Hepatocyte (in vitro differentiated cells): Measurements from ENCODE around the gene RXRA. TPM values are rescaled to one million over a fixed set of nuclear protein-coding genes. Genes with fewer than 3 reads are reported as not detected.

ENCODE experiments used
- DNase-seq: peaks from one replicate; pipeline ENCODE4 v3.0.0-alpha.2; 2016; ENCODE audit warnings: low spot score
- H2AFZ ChIP-seq: fragments of 200-600 bp; sonication (generic); 2 replicates; pipeline ENCODE4 v1.6.0; 2016; ENCODE audit warnings: antibody characterized with exemption, mild to moderate bottlenecking
- H3K27ac ChIP-seq: fragments of 200-600 bp; sonication (generic); 2 replicates; pipeline ENCODE4 v1.5.1; 2016; ENCODE audit warnings: mild to moderate bottlenecking
- H3K27me3 ChIP-seq: fragments of 200-600 bp; sonication (generic); 2 replicates; pipeline ENCODE4 v1.6.1; 2016
- H3K36me3 ChIP-seq: fragments of 200-600 bp; sonication (generic); replicated peaks from 2 replicates; pipeline ENCODE4 v1.5.1; 2016; ENCODE audit warnings: low read depth; ENCODE audit not compliant: insufficient read depth
- H3K4me1 ChIP-seq: fragments of 200-600 bp; sonication (generic); 2 replicates; pipeline ENCODE4 v1.5.1; 2016; ENCODE audit warnings: mild to moderate bottlenecking, moderate library complexity; ENCODE audit not compliant: insufficient read depth
- H3K4me2 ChIP-seq: fragments of 200-600 bp; sonication (generic); 2 replicates; pipeline ENCODE4 v1.6.0; 2016
- H3K4me3 ChIP-seq: fragments of 200-600 bp; sonication (generic); 2 replicates; pipeline ENCODE4 v1.5.1; 2016; ENCODE audit warnings: mild to moderate bottlenecking
- H3K79me2 ChIP-seq: fragments of 200-600 bp; sonication (generic); 2 replicates; pipeline ENCODE4 v1.6.0; 2017; ENCODE audit warnings: mild to moderate bottlenecking
- H3K9me2 ChIP-seq: fragments of 200-600 bp; sonication (generic); replicated peaks from 2 replicates; pipeline ENCODE4 v1.6.0; 2017; ENCODE audit warnings: mild to moderate bottlenecking; ENCODE audit not compliant: insufficient read depth
- H3K9me3 ChIP-seq: fragments of 200-600 bp; sonication (generic); 2 replicates; pipeline ENCODE4 v1.5.1; 2016; ENCODE audit warnings: low read depth, mild to moderate bottlenecking
- H4K20me1 ChIP-seq: fragments of 200-600 bp; sonication (generic); 2 replicates; pipeline ENCODE4 v1.6.0; 2016; ENCODE audit warnings: mild to moderate bottlenecking; ENCODE audit not compliant: insufficient read depth, poor library complexity, severe bottlenecking
- CTCF ChIP-seq: fragments of 200-600 bp; sonication (generic); IDR thresholded peaks from 2 replicates; pipeline ENCODE4 v1.5.1; 2016; ENCODE audit warnings: antibody characterized with exemption, mild to moderate bottlenecking; ENCODE audit not compliant: poor library complexity
- EZH2 ChIP-seq: fragments of 200-600 bp; sonication (generic); IDR thresholded peaks from 2 replicates; pipeline ENCODE4 v1.6.1; 2016; ENCODE audit warnings: antibody characterized with exemption, mild to moderate bottlenecking, borderline replicate concordance
- EZH2phosphoT487 ChIP-seq: fragments of 200-600 bp; sonication (generic); IDR thresholded peaks from one replicate; pipeline ENCODE4 v1.6.1; 2018; ENCODE audit warnings: antibody characterized with exemption, mild to moderate bottlenecking, low read depth, moderate library complexity; ENCODE audit not compliant: unreplicated experiment, severe bottlenecking
- WGBS: methylation state at CpG from one replicate; pipeline ENCODE4 v1.1.6; 2016; ENCODE audit warnings: low lambda C conversion rate; ENCODE audit errors: missing lambda C conversion rate; 5-methylcytosine and 5-hydroxymethylcytosine counted together
- polyA plus RNA-seq: library from polyadenylated mRNA; unstranded; fragments of >200 nt; fragmentation: Nextera tagmentation; extraction: Ambion mirVana; gene quantifications from 2 replicates; pipeline ENCODE4 v1.2.1, GENCODE V29; 2016
- total RNA-seq: library from RNA; depleted of rRNA; stranded (reverse); fragments of >200 nt; gene quantifications from 2 replicates; pipeline ENCODE4 v1.2.3, GENCODE V29; 2014

RXRA gene
- total and polyA plus RNA-seq, 2 experiments from 2014 or later: 35.9 to 41.6 TPM

DNA sequence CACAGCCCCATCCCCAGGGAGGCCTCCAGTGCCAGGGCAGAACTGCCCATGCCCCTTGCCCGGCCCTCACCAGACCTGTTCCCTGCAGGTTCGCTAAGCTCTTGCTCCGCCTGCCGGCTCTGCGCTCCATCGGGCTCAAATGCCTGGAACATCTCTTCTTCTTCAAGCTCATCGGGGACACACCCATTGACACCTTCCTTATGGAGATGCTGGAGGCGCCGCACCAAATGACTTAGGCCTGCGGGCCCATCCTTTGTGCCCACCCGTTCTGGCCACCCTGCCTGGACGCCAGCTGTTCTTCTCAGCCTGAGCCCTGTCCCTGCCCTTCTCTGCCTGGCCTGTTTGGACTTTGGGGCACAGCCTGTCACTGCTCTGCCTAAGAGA, 110.1 kb downstream of the RXRA start:
- peak overlapping the region; percentile 87 for H3K27ac ChIP-seq
- peaks cover 4% of the 10 kb centered on the region for H3K79me2 ChIP-seq
- H3K4me2 ChIP-seq: no peak overlapping the region
- H3K9me3 ChIP-seq: no peaks in the 10 kb centered on the region
- H4K20me1 ChIP-seq: no peaks in the 10 kb centered on the region
- TF ChIP-seq EZH2phosphoT487: no peak
- no peak for TF ChIP-seq EZH2
- TF ChIP-seq CTCF: no peak
- H3K4me1 ChIP-seq: peaks cover 52% of the 10 kb centered on the region
- H3K27me3 ChIP-seq: no peaks in the 10 kb centered on the region
- no peaks in the 10 kb centered on the region for H3K36me3 ChIP-seq
- no peak for DNase-seq
- WGBS: 91% methylated on average over 12 of the region's 12 CpGs
- H3K4me3 ChIP-seq: no peak overlapping the region
- no peaks in the 10 kb centered on the region for H3K9me2 ChIP-seq
- no peak overlapping the region for H2AFZ ChIP-seq

GRCh38 chr9:134436911-134437310, 110.7 kb downstream of the RXRA start:
- Histone ChIP-seq H3K79me2 (peaks cover 4% of the 10 kb centered on the region), H3K4me2 (peak overlapping the region; percentile 37), H3K9me3 (no peaks in the 10 kb centered on the region), H2AFZ (no peak overlapping the region), H3K9me2 (no peaks in the 10 kb centered on the region), H4K20me1 (no peaks in the 10 kb centered on the region), H3K4me3 (no peak overlapping the region), H3K4me1 (peaks cover 55% of the 10 kb centered on the region), H3K27ac (peak overlapping the region; percentile 87), H3K27me3 (no peaks in the 10 kb centered on the region), H3K36me3 (no peaks in the 10 kb centered on the region)
- no peak for DNase-seq
- 82% methylated on average over 13 of the region's 13 CpGs for WGBS
- TF ChIP-seq EZH2: no peak
- TF ChIP-seq EZH2phosphoT487: no peak
- TF ChIP-seq CTCF: no peak

DNA sequence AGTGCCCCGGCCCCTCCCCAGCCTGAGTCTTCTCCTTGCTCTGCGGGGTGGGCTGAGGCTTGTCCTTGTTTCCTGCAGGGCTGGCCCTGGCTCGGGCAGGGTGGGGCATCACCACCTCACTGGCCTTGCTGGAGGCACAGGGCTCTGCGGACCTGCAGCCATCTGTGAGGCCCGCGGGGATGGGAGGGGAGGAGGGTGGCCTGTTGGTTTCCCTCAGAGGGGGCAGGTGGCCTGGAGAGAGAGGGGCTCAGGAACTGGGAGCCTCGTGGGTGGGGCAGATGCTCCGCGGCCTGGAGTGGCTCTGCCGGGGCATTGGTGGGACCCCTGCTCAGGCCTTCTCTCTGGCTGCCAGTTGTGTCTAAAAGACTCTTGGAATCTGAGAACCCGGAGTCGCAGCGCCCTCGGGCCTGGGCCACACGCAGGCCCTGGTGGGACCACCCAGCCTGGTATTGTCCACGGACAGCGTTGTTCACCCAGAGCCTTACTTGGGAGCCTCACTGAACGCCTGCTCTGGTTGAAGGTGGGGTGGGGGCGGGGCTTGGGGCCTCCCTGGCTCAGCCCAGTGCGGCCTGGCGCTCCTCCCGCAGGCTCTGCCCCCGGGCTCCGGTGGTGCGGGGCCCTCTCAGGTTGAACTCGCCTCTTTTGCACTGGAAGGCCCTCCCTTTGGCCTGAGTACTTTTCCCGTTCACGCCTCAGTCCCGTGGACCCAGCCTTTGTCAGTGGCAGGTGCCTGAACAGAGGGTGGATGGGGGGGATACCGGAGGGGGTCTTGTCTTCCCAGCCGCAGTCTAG, 111.3 kb downstream of the RXRA start:
- no peaks in the 10 kb centered on the region for H3K27me3 ChIP-seq
- H3K36me3 ChIP-seq: no peaks in the 10 kb centered on the region
- TF ChIP-seq EZH2phosphoT487: no peak
- no peak for TF ChIP-seq EZH2
- TF ChIP-seq CTCF: no peak
- H4K20me1 ChIP-seq: no peaks in the 10 kb centered on the region
- H2AFZ ChIP-seq: no peak overlapping the region
- no peaks in the 10 kb centered on the region for H3K9me2 ChIP-seq
- DNase-seq: peak; percentile 68
- H3K4me1 ChIP-seq: peaks cover 62% of the 10 kb centered on the region
- peaks cover 4% of the 10 kb centered on the region for H3K79me2 ChIP-seq
- peak overlapping the region; percentile 87 for H3K27ac ChIP-seq
- H3K4me2 ChIP-seq: peak overlapping the region; percentile 37
- no peak overlapping the region for H3K4me3 ChIP-seq
- no peaks in the 10 kb centered on the region for H3K9me3 ChIP-seq
- 57% methylated on average over 31 of the region's 31 CpGs for WGBS
